ENCODE data around the gene KRT86. TPM values are rescaled to one million over a fixed set of nuclear protein-coding genes. Genes with fewer than 3 reads are reported as not detected.

KRT86 gene
- total RNA-seq = not detected in 2 replicates

GRCh38 chr12:52274521-52275120 is at the start of gene KRT86:
KRT86 (plus strand) TSS chr12:52274645; CDS start chr12:52301917, 27,272 bp downstream.

GRCh38 chr12:52232674-52233461 is 41.6 kb upstream of the KRT86 start, which contains the start of gene KRT7:
KRT7 (plus strand) TSS chr12:52233243; CDS start chr12:52233297, 54 bp downstream.

GRCh38 chr12:52291267-52291935 is 17.0 kb downstream of the KRT86 start, which contains the start of gene KRT81:
KRT81 (minus strand) TSS chr12:52291534; CDS start chr12:52291465, 69 bp downstream.

GRCh38 chr12:52320784-52321400 is 46.4 kb downstream of the KRT86 start, which contains the start of gene KRT83:
KRT83 (minus strand) TSS chr12:52321398; CDS start chr12:52321335, 63 bp downstream.

Other genes starting within 250 kb of the KRT86 start
- gene NR4A1, start 223.2 kb upstream of the KRT86 start, total RNA-seq = 1.6 and 2.4 TPM in 2 replicates
- gene ATG101, start 204.7 kb upstream of the KRT86 start, total RNA-seq = 42.0 and 61.1 TPM in 2 replicates
- 0.39 TPM in 1 of 2 replicates, not detected in the other for gene SMIM41, start 194.9 kb upstream of the KRT86 start, total RNA-seq
- gene KRT80, start 82.6 kb upstream of the KRT86 start, total RNA-seq = 0.22 TPM in 1 of 2 replicates, not detected in the other
- 636 and 2,495 TPM in 2 replicates for gene KRT7, start 41.4 kb upstream of the KRT86 start, total RNA-seq
- gene KRT81, start 16.9 kb downstream of the KRT86 start, total RNA-seq = not detected in 2 replicates
- not detected in 2 replicates for gene KRT83, start 46.8 kb downstream of the KRT86 start, total RNA-seq
- gene KRT85, start 92.8 kb downstream of the KRT86 start, total RNA-seq = under 0.01 TPM in 1 of 2 replicates, not detected in the other
- not detected in 2 replicates for gene KRT84, start 111.0 kb downstream of the KRT86 start, total RNA-seq
- gene KRT82, start 131.7 kb downstream of the KRT86 start, total RNA-seq = not detected in 2 replicates
- not detected in 2 replicates for gene KRT75, start 159.7 kb downstream of the KRT86 start, total RNA-seq
- gene KRT6B, start 177.5 kb downstream of the KRT86 start, total RNA-seq = 1.2 and 2.9 TPM in 2 replicates
- gene KRT6C, start 199.2 kb downstream of the KRT86 start, total RNA-seq = 6.3 and 9.3 TPM in 2 replicates
- gene KRT6A, start 218.6 kb downstream of the KRT86 start, total RNA-seq = 2,135 and 6,405 TPM in 2 replicates
- gene KRT5, start 245.7 kb downstream of the KRT86 start, total RNA-seq = 884 and 2,107 TPM in 2 replicates

Measured in placental epithelial cell (primary cell).